ENCODE data around the gene KIAA0319L. TPM values are rescaled to one million over a fixed set of nuclear protein-coding genes. Genes with fewer than 3 reads are reported as not detected.

The KIAA0319L gene
- total RNA-seq, 1 experiment from 2014 or later: 46.4 TPM

- no peak overlapping the region for H3K14ac ChIP-seq (ENCODE audit: insufficient read depth, low read length)
- peak overlapping the region; percentile 97 to 100 (median 98) for H3K27ac Mint-ChIP-seq
- H3K4me1 ChIP-seq (ENCODE audit: insufficient read depth, low read length): peaks cover 6% of the 10 kb centered on the region; the same call in 1 of the 2 replicates
- peak overlapping the region; percentile 65 for H3K18ac ChIP-seq (ENCODE audit: insufficient read length, low read depth, low read length)
- no peak overlapping the region for H2BK5ac ChIP-seq (ENCODE audit: insufficient read length, low read length)
- peaks cover 21% of the 10 kb centered on the region for H3K23me2 ChIP-seq (ENCODE audit: insufficient read length, low read depth, low read length, poor library complexity, severe bottlenecking)
- peak overlapping the region; percentile 55 for H3K9ac ChIP-seq (ENCODE audit: extremely low read depth, insufficient read length, low read length)
- H3K4me3 Mint-ChIP-seq: peak overlapping the region; percentile 91 to 98
- no peak overlapping the region for H3K23ac ChIP-seq (ENCODE audit: insufficient read length, low read depth, low read length)
- no peaks in the 10 kb centered on the region for H3K79me1 ChIP-seq (ENCODE audit: insufficient read depth, low read depth, low read length, poor library complexity, severe bottlenecking)
- no peak overlapping the region; the same call in 1 of the 2 replicates for H3K4ac ChIP-seq (ENCODE audit: low read depth, low read length)
- H3K36me3 Mint-ChIP-seq (ENCODE audit: insufficient read depth in 1 of 3, low read depth in 3 of 3): peaks cover 17 to 31% (median 25%) of the 10 kb centered on the region in 3 experiments; a peak in 6 of 7 replicates
- H2AFZ ChIP-seq (ENCODE audit: low read length): no peak overlapping the region
- H4K20me1 ChIP-seq (ENCODE audit: control insufficient read depth, insufficient read depth, insufficient read length): no peaks in the 10 kb centered on the region
- H2BK12ac ChIP-seq (ENCODE audit: insufficient read length, low read depth, low read length): peak overlapping the region; percentile 15
- H4K5ac ChIP-seq (ENCODE audit: insufficient read length, low read depth, low read length): no peak overlapping the region
- no peak overlapping the region for H3K56ac ChIP-seq (ENCODE audit: insufficient read length, low read depth, low read length)
- peaks cover 8% of the 10 kb centered on the region; the same call in 1 of the 2 replicates for H3K79me2 ChIP-seq (ENCODE audit: insufficient read depth, low read length)
- no CpG with 5 or more reads among the region's 7 CpGs for WGBS (ENCODE audit: extremely low coverage, insufficient read length, low lambda C conversion rate)
- peaks cover 0 to 4% of the 10 kb centered on the region in 2 experiments; a peak in 2 of 5 replicates for H3K9me3 Mint-ChIP-seq
- H4K8ac ChIP-seq (replicated peaks; ENCODE audit: insufficient read length, low read depth, low read length): no peak overlapping the region
- H2BK120ac ChIP-seq (ENCODE audit: low read depth, low read length, poor library complexity, severe bottlenecking): no peak overlapping the region
- H3T11ph ChIP-seq (ENCODE audit: low read length): no peak overlapping the region
- H4K91ac ChIP-seq (ENCODE audit: insufficient read length, low read depth, low read length): no peak overlapping the region
- DNase-seq: peak; percentile 69
- H3K27me3 Mint-ChIP-seq (ENCODE audit: low read depth): no peaks in the 10 kb centered on the region
- H3K4me2 ChIP-seq (ENCODE audit: insufficient read depth, insufficient read length, low read length): peak overlapping the region; percentile 98
- no peaks in the 10 kb centered on the region for H3K9me3 ChIP-seq (ENCODE audit: control insufficient read depth, low read depth, low read length)
- no peaks in the 10 kb centered on the region for H3K27me3 ChIP-seq (ENCODE audit: insufficient read depth, low read length)
- H3K27ac ChIP-seq (ENCODE audit: insufficient read length, low read depth, low read length): peak overlapping the region; percentile 96
- peaks cover 43 to 54% of the 10 kb centered on the region in 2 experiments for H3K4me1 Mint-ChIP-seq
- H2AK5ac ChIP-seq (ENCODE audit: insufficient read length, low read length): no peak overlapping the region
- no peak overlapping the region for H2BK20ac ChIP-seq (ENCODE audit: low read depth, low read length, poor library complexity, severe bottlenecking)
- TF ChIP-seq CTCF (conservative IDR thresholded peaks at IDR 0.05): no peak
- no peak overlapping the region for H2BK15ac ChIP-seq (ENCODE audit: low read depth, low read length)
These were observed 2.7 kb downstream of the KIAA0319L start for GRCh38 chr1:35554266-35555211.

Data from H9 (cell line).